Muscle of back (tissue), 11 donors: ENCODE data around the gene SLC25A22. TPM values are rescaled to one million over a fixed set of nuclear protein-coding genes. Genes with fewer than 3 reads are reported as not detected.

Experiments
- DNase-seq, 3 donors: peaks; one replicate each; pipeline versions ENCODE4 v3.0.0 to v3.0.0-alpha.2; 2013
- polyA plus RNA-seq, 10 donors: library from polyadenylated mRNA; unstranded; fragments of 120-200 nt; gene quantifications; one replicate each; pipeline ENCODE4 v1.2.1, GENCODE V29; 2013; ENCODE audit not compliant: insufficient read length in 10 of 10

Gene SLC25A22
- polyA plus RNA-seq, 10 donors = 9.0 to 16.8 (median 10.2) TPM

DNA sequence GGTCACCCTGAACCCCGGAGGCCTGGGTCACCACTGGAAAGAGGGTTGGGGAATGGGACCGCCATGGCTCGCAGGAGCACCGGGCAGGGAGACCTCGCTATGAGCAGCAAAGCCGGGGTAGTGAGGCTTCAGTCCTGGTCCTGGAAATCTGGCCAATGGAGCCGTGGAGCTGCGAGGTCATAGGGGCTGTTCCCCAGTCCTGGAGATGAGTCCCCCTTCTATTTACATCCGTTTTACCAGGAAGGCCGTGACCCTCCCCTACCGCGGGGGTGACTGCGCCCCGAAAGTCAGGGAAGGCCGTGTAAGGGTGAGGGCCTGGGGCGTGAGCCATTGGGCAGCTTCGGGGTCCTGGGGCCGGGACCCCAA is 6.5 kb upstream of the SLC25A22 start:
- DNase-seq = no peak

DNA sequence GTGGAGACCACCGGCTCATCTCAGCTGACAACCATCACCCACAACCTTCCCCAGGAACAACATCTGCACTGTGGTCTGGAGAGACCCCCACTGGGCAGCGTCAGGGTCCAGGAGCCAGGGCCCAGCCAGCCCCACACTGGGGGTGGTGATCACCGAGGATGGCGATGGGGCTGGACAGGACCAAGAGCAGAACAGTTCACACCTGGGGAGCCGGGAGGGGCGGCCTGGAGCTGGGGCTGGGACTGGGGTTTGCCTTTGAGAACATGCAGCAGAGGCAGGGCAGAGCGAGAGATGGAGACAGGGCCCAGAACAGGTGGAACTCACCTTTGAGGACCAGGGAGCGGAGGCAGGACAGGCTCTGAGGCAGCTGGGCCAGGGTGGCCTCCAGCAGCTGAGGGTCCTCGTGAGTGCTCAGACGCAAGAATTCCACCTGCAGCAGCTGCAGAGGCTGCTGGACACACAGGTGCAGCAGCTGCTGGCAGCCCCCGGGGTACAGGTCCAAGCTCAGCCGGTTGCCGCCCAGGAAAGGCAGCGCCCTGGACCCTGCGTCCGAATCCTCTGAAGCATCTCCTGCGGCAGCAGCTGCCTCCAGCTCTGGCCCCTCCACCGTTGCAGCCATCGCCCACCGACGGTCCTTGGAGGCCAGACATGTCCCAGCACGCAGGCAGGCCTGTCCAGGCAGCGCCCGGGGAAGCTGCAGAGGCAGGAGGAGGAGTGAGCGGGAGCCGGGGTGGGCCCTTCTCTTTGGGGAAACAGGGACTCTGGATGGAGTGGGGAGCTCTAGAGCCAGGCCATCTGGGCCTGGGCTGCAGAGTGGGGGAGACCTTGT is 5.9 kb upstream of the SLC25A22 start:
- DNase-seq = no peak

DNA sequence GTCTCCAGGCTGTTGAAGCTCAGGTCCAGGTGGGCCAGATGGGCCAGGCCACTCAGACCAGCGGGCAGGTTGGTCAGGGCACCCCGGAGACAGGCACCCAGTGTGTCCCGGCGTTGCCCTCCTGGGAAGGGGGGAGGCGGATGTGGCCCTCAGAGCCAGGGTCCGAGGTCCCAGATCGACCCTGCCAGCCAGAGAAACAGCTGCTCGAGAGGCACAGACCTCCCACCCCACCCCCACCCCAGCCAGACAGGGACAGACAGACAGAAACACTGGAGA is 5.3 kb upstream of the SLC25A22 start:
- DNase-seq = no peak

DNA sequence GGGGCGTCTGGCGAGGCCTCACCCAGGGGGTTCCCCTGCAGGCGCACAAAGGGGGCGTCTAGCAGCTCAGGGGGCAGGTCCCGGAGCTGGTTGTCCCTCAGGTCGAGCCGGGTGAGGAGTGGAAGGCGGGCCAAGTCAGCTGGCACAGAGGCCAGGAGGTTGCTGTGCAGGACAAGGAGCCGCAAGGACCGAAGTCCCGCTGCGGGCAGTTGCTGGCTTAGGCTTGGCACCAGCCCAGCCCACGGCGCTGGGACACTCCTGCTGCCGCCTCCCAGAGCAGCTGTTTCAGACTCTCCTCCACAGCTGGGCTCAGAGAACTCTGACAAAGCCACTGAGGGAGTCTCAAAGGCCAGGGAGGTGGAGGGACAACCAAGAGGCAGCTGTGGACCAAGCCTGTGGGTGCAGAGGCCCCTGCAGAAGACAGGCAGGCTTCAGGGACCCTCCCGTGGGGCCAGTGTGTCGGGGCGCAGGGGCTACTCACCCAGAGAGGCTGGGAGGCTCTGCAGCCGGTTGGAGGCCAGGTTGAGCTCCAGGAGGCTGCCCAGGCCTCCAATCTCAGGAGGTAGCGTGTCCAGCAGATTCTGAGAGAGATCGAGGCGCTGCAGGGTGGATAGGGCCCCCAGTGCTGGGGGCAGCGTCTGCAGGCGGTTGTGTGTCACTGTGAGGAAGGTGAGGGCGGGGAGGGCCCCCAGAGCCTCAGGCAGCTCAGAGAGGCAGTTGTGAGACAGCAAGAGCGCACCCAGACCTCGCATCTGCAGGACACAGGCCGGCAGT is 4.8 kb upstream of the SLC25A22 start:
- DNase-seq = no peak

DNA sequence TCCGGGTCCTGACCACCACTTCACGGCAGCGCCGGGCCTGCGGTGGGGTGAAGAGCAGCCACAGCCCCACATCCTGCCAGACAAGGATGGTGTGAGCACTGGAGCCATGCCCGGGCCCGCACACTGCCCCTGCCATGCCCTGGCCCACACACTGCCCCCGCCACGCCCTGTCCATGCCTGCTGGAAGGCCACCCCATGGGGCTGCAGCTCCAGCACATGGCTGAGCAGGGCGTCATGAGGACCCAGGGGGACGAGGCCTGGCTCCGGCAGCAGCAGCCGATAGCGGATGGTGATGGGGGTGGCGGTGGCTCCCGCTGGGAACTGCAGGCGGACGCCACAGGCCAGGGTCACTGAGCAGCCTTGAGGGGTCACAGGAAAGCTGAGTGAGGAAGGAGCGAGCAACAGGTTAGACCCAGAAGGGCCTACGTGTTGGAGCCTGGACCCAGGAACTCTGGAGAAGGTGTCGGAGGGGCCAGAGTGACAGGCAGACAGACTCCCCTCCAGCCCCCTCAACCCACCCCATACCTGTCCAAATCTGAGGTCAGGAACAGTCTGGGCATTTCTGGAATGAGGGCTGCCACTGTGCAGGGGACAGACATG is 4.0 kb upstream of the SLC25A22 start:
- no peak for DNase-seq

DNA sequence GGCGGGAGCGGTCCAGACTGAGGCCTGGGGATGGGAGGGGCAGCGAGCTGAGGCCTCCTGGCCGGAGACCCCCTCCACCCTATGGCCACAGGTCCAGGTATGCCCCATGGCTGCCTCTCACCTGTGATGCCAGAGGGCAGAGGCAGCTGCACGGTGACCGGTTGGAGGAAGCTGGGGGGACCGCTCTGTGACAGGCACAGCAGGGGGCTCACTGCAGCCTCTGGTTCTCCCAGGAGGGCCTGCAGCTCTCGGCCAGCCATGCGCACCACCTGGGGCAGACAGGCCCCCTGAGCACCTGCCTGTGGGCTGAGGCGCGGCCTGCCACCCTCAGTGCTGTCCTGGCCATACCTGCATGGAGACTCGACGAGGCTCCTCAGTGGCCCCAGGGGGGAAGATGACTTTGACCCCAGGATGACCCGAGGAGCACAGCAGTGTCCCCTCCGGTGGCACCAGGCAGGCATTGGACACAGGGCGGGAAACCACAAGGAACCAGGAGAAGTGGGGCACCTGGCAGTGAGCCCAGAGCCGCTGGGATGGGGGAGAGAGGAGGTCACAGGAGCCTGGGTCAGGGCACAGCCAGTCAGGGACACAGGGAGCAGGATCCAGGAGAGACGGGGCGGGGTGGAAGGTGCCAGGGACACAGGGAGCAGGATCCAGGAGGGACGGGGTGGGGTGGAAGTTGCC is 3.2 kb upstream of the SLC25A22 start:
- no peak for DNase-seq

DNA sequence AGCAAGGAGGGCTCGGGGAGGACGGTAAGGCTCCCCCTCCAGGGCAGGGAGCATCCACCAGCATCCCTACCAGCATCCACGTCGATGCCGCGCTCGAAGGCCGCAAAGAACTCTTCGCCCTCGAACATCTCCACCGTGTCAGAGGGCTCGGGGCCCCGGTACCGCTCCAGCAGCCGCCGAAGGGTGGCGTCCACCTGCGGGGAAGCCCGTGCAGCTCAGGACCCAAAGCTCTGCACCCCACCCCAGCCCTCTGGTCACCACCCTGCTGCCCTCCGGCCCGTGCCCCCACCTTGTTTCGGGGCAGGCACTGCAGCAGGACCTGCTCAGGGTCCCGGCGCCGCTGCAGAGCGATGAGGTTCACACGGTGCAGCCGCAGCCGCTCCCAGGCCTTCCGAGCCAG is 2.4 kb upstream of the SLC25A22 start:
- no peak for DNase-seq

DNA sequence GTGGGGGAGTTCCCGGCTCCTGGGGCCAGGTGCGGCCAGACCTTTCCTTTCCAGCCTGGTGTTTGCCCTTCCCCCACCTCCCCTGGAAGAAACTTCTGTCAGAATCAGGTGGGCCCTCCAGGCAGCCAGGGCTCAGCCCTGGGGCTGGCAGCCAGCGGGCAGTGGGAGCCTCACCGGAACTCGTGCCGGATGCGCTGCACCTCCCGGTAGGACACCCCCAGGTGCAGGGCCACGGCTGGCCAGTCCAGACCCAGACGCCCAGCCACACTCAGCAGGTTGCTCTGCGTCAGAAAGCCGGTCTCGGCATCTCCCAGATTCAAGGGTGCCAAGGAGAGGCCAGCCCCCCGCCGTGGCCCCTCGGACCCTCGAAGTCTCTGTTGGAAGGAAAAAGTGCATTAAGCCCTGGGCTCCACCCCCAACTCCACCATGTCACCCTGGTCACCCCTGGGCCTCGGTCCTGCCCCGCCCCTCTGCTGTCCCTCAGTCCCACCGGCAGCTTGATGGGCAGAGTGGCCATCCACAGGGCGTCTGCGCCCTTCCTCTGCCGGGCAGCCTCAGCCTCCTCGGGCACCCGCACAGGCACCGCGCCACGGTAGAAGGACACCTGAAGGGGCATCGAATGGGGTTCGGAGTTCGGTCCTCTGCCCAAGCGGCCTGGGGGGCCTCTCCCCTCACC is 1.7 kb upstream of the SLC25A22 start:
- DNase-seq = no peak

DNA sequence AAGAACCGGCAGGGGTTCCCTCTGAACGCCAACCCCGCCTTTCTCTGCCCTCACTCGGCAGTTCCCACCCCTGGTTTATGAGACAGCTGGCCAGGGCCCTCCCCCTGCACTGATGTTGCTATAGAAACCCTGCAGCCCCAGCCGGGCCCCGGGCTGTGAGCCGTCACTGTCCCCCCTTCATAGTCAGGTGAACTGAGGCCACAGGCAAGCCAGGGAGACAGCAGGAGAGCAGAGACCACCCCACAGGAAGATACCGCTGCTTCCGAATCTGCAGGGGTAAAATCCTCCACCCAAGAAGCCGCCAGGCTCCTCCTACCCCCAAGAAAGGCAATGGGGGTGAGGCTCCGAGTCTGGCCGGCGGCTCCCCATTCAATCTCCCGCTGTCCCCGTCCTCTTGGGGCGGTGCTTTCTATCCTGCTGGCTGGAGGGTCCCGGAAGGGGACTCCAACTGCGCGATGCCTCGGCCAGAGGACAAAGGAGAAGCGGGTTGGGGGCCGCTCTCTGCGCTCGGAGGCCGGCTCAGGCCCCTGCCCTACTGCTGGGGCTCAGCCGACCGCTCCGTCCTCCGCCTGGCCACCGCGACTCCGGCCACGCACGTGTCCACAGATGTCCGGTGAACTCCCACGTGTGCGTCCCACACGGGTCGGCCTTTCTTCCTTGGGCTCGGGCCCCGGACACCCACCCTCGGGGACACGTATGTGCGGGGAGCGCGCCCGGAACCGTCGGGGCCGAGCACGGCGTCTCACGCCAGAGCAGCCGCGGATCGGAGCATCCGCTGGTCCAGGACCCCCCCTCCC is 587 bp downstream of the SLC25A22 start:
- peak; percentile 78 to 95 (median 87) for DNase-seq

DNA sequence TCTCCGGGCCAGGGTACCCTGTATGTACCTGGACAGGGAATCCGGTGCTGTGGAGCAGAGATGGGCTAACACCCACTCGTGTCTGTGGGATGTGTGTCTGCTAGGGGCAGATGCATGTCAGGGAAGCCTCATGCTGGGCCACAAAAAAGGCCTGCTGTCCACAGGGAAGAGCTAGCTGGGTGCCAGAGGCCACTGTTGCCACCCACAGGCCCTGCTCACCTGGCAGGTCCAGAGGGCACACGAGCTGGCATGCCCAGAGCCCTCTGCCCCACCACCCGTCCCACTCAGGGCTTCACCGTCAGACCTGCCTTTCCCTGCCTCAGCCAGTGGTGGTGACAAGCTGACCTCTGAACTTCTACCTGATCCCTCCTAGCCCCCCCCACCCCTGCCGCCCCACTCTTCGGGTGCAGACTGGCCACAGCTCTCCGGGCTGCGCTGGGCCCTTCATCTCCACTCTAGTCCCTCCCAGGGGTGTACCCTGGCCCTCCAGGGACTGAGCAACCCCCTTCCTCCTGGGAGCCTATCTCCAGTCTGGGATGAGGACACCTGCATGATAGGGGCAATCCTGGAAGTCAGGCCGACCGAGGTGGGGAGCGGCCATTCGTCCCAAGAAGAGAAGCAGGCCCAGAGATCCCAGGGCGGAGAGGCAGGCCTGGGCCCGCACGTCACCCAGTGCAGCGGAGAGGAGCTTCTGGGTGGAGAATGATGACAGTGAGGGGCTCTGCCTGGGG is 1.4 kb downstream of the SLC25A22 start:
- DNase-seq = no peak

DNA sequence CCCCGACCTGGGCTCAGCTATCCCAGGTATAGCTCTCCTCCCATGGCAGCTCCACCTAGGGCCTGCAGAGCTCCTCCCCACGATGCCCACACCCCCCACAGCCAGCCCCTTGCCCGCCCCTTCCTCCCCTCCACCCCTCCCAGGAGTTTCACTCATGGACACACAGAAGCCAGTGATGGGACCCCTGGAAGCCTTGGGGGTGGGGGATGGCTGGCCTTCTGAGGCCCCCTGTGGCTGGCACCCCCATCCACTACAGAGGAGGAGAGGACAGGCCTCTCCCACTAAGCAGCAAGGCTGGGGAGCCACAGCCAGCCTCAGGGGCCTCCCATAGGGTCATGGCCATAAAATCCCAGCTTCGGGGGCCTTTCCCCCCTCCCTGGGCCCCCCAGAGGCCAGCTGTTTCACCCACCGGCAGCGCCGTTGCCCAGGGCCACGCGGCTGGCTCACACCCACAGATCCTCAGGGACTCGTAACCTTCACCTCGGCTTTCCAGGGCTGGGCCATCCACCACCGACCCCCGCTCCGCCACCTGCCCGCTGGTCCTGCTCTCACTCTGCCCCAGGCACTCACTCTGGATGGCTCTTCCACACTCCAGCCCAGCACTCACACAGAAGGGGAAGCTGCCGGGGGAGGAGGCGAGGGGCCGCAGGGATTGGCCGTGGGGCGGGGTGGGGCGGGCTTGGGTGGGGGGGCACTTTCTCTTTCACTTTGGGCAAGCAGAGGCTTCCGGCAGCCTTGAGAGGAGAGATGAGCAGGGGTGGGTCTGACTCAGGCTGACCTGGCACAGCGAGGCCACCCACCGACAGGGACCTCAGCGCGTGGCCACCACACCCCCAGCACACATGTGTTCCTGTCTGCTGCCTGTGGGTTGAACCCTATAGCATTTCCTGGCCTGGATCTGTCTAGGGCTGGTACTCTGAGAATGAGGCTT is 2.2 kb downstream of the SLC25A22 start:
- DNase-seq = peak; percentile 69 to 87 (median 77)

DNA sequence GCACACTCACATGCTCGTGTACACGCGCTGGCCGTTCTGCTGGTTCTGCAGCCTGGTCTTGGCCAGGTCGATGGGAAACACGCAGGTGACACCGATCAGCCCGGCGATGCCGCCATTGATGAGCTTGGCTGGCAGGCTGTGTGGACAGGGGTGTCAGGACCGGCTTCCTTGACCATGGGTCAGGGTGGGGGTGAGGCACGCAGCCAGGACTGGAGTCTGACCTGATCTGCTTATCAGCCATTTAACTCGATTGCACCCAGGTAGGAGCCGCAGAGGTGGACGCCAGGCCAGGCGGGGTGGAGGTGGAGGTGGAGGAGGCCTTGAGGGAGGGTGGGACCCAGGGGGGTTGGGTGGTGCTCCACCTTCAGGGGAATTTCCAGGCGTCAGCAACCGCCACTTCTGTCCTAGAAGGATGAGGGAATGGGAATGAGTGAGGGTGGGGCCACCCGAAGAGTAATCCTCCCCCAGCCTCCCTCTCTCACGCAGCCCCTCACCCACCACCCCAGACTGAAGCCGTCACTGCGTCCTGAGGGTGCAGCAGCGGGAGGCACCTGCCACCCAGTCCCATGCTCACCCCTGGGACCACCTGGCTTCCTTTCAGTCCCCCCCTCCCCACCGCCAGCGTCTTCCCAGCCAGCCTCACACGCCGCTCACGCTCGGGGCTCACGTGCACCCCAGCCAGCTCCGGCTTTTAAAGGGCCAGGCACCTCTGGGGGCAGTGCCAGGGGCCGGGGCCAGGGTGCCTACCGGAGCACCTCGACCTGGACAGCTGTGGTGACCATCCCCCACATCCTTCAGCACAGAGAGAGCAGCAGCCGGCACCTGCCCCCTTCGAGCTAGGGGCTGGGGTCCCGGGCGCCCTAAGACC is 3.1 kb downstream of the SLC25A22 start:
- DNase-seq = no peak

DNA sequence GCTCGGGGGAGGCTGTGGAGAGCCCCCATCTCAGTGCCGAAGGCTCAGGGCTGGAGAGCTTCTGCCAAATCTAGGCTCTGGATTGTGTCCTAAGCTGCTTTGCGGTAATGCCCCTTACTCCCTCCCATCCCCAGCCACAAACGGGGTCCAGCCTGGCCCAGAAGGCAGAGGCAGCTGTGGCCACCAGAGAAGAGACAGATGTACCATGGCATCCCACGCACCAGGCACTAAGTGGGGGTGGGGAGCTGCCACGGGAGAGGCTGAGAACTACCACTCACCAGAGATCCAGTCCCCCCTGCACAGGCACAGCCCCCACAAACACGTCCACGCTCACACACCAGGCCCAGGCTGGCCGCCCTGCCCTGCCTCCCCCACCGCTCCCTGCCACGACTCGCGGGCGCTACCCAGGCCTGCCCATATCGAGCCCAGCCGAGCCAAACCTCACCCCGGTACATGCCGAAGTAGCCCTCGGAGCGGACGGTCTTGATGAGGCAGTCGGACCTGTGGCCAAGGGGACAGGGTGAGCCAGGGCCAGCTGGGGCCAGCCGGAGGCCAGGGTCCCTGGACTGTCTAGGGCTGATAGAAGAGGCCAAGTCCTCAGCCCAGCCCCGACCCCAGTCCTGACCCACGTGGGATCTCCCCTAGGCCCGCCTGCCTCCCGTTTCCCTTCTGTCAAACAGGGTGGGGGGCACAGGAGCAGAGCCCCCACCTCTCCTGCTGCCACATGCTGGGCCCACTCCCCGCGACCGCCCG is 3.9 kb downstream of the SLC25A22 start:
- DNase-seq = no peak

DNA sequence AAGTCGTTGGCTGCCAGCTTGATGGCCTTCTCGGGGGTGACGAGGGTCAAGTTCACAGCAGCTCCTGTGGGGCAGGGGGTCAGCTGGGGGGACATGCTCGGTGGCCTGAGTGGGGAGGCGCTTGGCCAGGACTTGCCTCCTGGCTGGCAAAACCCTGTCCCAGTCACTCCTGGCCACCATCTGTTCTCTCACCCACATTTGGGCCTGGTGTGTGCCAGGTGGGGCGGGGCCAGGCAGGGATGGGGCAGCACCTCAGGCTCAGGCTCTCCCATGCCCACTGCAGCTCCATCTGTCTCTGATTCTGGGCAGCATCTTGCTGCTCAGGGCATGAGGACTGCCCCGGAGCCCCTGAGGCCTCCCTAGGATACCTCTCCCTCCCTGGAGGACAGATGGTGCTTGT is 4.5 kb downstream of the SLC25A22 start:
- DNase-seq = no peak

DNA sequence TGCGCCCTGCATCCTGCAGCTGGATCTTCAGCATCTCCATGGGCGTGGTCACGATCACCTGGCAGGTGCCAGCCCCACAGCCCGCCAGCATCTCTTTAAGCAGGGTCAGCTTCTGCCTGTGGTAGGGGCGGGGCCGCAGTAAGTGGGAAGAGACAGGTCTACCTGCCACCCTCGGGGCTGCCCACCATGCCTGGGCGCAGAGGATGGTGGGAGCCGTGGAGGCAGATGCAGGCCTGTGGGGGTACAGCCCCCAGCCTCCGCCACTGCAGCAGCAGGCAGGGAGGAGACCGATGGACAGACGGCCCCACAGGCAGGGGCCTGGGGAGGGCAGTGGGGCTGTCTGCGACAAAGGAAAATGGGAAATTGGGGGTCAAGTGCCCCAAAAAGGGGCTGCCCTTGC is 5.2 kb downstream of the SLC25A22 start:
- no peak for DNase-seq

DNA sequence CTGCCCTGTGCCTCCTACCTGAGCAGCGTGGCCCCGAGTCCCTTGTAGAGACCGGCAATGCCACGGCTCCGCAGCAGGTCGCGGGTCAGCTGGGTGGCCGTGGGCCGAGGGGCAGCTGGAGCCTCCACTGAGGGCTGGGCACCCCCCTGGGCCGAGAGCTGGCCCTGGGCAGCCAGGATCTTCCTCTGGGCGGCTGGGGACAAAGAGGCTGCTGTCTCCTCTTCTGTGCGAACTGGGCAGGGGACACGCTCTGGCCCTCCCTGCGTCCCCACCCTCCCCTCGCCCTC is 5.6 kb downstream of the SLC25A22 start:
- DNase-seq = no peak

DNA sequence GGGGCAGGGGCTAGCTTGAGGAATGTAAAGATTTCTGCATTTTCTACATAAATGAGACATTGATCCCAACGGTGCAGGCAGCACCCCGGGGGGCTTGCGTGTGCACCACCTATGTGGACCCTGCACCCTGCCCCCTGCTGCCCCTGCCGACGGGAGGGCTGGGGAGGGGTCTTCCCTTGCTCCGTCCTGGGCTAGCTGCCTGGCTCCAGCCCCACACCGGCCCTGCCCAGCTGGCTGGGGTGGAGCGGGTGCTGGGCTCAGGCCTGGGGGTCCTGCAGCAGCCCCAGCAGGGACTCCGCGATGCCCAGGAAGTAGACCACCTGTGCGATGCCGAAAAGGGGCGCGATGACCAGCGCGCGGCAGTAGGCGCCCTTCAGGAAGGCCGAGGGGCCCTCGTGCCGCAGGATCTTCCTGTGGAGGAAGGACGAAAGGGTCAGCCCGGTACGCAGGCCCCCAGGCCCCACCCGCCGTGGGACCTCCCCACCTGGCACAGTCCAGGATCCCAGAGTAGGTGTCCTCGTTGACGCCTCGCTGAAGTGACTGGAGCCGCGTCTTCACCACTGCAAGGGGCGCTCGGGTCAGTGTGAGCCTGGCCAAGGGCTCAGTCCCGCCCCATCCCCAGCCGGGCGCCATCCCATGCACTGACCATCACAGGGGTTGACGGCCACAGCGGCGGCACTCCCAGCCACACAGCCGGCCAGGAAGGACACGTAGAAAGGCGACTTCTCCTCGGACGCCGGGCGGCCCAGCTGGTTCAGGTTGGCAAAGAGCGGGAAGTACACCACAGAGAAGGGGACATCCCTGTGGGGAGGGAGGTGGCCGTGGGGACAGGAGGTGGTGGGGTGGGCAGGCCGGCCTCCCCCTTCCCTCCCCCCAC is 6.2 kb downstream of the SLC25A22 start:
- no peak for DNase-seq
